Measurements from ENCODE around the gene GPR132.

Gene GPR132

DNA sequence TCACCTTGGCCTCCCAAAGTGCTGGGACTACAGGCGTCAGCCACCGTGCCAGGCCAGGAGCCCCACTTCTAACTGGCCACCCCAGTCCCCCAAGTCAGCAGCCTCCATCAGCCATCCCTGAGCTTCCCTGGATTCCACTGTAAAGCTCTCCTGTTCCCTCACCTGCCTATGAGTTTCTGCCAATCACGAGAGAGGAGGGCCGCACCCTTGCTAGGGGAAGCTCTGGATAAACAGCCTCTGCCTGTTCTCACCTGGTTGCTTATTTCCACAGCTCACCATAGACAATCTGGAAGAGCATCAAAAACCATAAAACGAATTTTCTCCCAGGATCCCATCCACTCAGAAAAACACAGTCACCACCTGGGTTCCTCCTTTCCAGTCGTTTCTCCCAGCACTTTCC is 49.3 kb downstream of the GPR132 start:
- no peaks in the 10 kb centered on the region for H3K27me3 Mint-ChIP-seq
- H3K36me3 Mint-ChIP-seq, result peaks cover 2% of the 10 kb centered on the region
- H3K4me1 Mint-ChIP-seq, result peaks cover 66% of the 10 kb centered on the region

DNA sequence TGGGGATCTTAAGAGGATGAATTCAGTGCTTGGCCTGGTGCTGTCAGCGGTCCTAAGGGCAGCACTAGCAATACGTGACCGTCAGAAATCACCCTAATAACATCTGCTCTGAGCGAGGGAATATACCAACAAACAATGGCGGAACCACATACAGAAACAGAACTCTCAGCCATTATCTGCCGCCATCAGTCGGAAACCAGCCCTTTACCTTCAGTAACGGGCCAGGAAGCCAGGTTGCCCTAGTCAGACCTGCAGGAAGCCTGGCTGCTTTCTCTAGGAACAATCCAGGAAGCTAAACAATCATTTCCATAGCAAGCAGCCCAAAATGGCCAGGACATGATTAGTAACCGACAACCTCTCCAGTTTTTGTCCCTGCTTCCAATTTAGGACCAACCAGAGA is 50.0 kb downstream of the GPR132 start:
- Mint-ChIP-seq H3K4me1 (peaks cover 66% of the 10 kb centered on the region), H3K36me3 (peaks cover 2% of the 10 kb centered on the region), H3K27ac (peak overlapping the region; percentile 27), H3K27me3 (no peaks in the 10 kb centered on the region), H3K4me3 (no peak overlapping the region), H3K9me3 (no peaks in the 10 kb centered on the region)

More for the DNA sequence above, 49.3 kb downstream of the GPR132 start:
- peak overlapping the region; percentile 11 for H3K4me3 Mint-ChIP-seq
- peak overlapping the region; percentile 19 for H3K27ac Mint-ChIP-seq
- no peaks in the 10 kb centered on the region for H3K9me3 Mint-ChIP-seq

GRCh38 chr14:105014631-105015030 is 50.6 kb downstream of the GPR132 start:
- Mint-ChIP-seq H3K36me3 (peaks cover 2% of the 10 kb centered on the region), H3K27me3 (no peaks in the 10 kb centered on the region), H3K27ac (peak overlapping the region; percentile 8), H3K9me3 (no peaks in the 10 kb centered on the region), H3K4me1 (peaks cover 61% of the 10 kb centered on the region), H3K4me3 (no peak overlapping the region)

DNA sequence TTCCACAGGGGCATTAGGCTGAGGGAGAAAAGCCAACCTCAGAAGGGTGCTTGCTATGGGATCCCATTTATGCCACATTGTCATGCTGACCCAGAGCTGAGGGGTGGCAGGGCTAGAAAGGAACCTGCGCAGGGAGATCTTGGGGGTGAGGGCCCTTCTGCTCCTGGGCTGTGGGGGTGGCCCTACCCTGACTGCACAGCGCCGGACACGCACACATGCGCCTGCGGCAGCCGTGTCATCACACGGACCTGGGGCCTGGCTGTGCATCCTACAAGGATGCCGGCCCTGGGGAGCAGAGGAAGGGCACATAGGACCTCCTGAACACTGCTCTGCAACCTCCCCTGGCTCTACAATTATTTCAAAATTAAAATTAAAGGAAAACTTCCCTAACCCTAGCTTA is 51.2 kb downstream of the GPR132 start:
- no peaks in the 10 kb centered on the region for H3K9me3 Mint-ChIP-seq
- peaks cover 2% of the 10 kb centered on the region for H3K36me3 Mint-ChIP-seq
- no peak overlapping the region for H3K4me3 Mint-ChIP-seq
- H3K4me1 Mint-ChIP-seq, result peaks cover 55% of the 10 kb centered on the region
- peak overlapping the region; percentile 8 for H3K27ac Mint-ChIP-seq
- no peaks in the 10 kb centered on the region for H3K27me3 Mint-ChIP-seq

- Mint-ChIP-seq H3K27ac (no peak overlapping the region), H3K4me1 (peaks cover 50% of the 10 kb centered on the region)
These were observed 52.0 kb downstream of the GPR132 start for GRCh38 chr14:105013150-105013785.

GRCh38 chr14:105012171-105012985 is 52.9 kb downstream of the GPR132 start:
- Mint-ChIP-seq H3K36me3 (peaks cover 2% of the 10 kb centered on the region), H3K4me3 (no peak overlapping the region), H3K9me3 (no peaks in the 10 kb centered on the region), H3K4me1 (peaks cover 42% of the 10 kb centered on the region), H3K27ac (no peak overlapping the region), H3K27me3 (no peaks in the 10 kb centered on the region)

More at GRCh38 chr14:105013150-105013785, 52.0 kb downstream of the GPR132 start:
- Mint-ChIP-seq H3K9me3 (no peaks in the 10 kb centered on the region), H3K27me3 (no peaks in the 10 kb centered on the region), H3K36me3 (peaks cover 2% of the 10 kb centered on the region), H3K4me3 (no peak overlapping the region)

DNA sequence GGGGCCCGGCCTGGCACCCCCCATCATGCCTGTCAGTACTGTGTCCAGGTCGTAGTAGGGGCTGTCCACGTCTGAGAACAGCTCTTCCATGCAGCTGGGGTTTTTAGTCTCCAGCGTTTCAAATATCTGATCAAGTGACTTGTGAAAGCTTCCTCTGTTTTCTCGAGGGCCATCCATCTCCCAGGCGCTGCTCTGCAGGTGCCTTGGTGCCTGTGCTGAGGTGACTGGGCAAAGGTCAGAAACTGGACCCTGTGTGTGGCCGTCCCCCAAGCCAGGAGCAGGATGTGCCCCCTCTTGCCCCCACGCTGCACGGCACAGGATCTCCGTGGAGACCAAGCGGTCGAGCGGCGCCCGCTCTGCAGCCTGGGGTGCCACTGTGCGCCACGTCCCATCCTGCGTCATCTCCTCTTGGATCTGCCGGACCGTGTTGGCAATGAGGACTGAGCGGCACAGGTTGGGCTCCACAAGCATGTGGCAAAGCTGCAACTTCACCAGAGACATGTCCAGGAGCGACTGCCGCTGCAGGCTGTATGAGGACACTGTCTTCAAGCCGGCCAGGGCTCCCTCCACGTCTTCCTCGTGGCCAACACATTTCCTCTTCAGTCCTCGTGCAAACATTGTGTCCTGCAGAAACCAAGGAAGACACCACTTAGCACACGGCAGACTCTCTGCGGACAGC is 53.8 kb downstream of the GPR132 start:
- no peaks in the 10 kb centered on the region for H3K27me3 Mint-ChIP-seq
- H3K4me3 Mint-ChIP-seq, result no peak overlapping the region
- H3K9me3 Mint-ChIP-seq, result no peaks in the 10 kb centered on the region
- no peak overlapping the region for H3K27ac Mint-ChIP-seq
- peaks cover 33% of the 10 kb centered on the region for H3K4me1 Mint-ChIP-seq
- H3K36me3 Mint-ChIP-seq, result no peaks in the 10 kb centered on the region

- H3K4me1 Mint-ChIP-seq, result peaks cover 27% of the 10 kb centered on the region
- no peak overlapping the region for H3K4me3 Mint-ChIP-seq
- H3K27ac Mint-ChIP-seq, result no peak overlapping the region
- H3K27me3 Mint-ChIP-seq, result no peaks in the 10 kb centered on the region
- H3K9me3 Mint-ChIP-seq, result no peaks in the 10 kb centered on the region
- no peaks in the 10 kb centered on the region for H3K36me3 Mint-ChIP-seq
These were observed 54.3 kb downstream of the GPR132 start for GRCh38 chr14:105010891-105011291.

DNA sequence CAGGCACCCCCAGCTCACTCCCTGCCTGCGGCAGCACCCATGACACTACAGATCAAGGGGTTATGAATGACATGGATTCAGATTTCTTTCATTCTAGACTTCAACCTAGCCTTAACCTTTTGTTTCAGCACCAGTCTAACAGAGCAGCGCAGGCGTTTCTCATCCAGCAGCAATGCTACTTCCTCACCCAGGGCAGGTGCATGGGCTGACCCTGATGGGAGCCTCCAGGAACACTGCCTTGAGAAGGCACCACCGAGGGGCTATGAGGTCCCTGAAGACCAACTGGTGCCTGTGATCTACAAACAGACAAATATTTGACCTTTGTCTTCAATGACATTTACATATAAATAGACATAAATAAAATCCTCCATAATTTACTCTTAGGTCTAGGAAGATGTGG is 55.1 kb downstream of the GPR132 start:
- no peaks in the 10 kb centered on the region for H3K27me3 Mint-ChIP-seq
- no peaks in the 10 kb centered on the region for H3K9me3 Mint-ChIP-seq
- no peak overlapping the region for H3K27ac Mint-ChIP-seq
- no peaks in the 10 kb centered on the region for H3K36me3 Mint-ChIP-seq
- no peak overlapping the region for H3K4me3 Mint-ChIP-seq
- peaks cover 22% of the 10 kb centered on the region for H3K4me1 Mint-ChIP-seq

GRCh38 chr14:105007593-105008264 is 57.5 kb downstream of the GPR132 start:
- H3K4me3 Mint-ChIP-seq, result no peak overlapping the region
- H3K27ac Mint-ChIP-seq, result no peak overlapping the region
- H3K9me3 Mint-ChIP-seq, result no peaks in the 10 kb centered on the region
- no peaks in the 10 kb centered on the region for H3K36me3 Mint-ChIP-seq
- no peaks in the 10 kb centered on the region for H3K27me3 Mint-ChIP-seq
- no peaks in the 10 kb centered on the region for H3K4me1 Mint-ChIP-seq

- Mint-ChIP-seq H3K9me3 (no peaks in the 10 kb centered on the region), H3K27ac (no peak overlapping the region)
These were observed 58.2 kb downstream of the GPR132 start for GRCh38 chr14:105006831-105007592.

DNA sequence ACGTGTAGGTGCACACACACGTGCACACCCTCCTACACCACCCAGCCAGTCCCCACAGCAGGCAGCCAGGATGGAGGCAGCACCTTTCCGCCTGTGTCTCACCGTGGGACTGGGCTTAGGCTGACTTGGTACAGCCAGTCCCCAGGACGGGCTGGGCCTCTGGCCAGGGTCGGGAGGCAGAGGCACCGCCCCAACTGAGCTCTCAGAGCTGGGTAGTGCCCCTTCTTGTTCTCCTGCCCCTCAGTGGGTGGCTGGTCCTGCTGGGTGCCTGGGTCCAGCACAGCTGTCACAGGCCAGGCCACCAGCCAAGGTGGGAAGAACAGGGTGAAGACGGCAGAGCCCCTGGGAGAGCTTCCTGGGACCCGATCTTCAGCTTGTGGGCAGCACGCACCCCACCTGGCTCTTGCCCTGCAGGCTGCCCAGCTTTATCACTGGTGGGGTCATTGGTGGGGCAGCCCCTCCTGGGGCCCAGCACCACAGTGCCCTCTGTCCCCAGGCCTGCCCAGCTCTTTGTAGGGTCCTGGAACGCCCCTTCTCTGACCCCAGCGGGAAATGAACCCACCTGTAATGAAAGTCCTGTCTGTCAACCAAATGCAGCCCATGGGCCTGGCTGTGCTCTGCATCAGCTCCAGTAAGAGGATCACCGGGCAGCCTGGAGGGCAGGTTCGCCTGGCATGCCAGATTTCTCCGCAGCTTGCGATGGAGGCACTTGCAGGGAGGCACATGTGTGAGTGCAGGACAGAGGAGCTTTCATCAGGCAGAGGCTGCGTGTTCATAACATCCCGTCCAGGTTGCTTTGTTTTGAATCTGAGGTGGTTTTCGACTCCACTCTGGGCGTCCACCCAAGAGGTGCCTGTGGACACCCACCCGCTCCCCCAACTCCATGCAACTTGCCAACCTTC is 59.0 kb downstream of the GPR132 start:
- Mint-ChIP-seq H3K9me3 (no peaks in the 10 kb centered on the region), H3K27ac (no peak overlapping the region), H3K4me3 (no peak overlapping the region), H3K27me3 (no peaks in the 10 kb centered on the region), H3K4me1 (no peaks in the 10 kb centered on the region), H3K36me3 (no peaks in the 10 kb centered on the region)

More at GRCh38 chr14:105006831-105007592, 58.2 kb downstream of the GPR132 start:
- Mint-ChIP-seq H3K27me3 (no peaks in the 10 kb centered on the region), H3K36me3 (no peaks in the 10 kb centered on the region), H3K4me1 (no peaks in the 10 kb centered on the region), H3K4me3 (no peak overlapping the region)

GRCh38 chr14:105005329-105005928 is 59.8 kb downstream of the GPR132 start:
- Mint-ChIP-seq H3K9me3 (no peaks in the 10 kb centered on the region), H3K36me3 (no peaks in the 10 kb centered on the region), H3K27ac (no peak overlapping the region), H3K27me3 (no peaks in the 10 kb centered on the region), H3K4me1 (no peaks in the 10 kb centered on the region), H3K4me3 (no peak overlapping the region)
